NB4 (cell line): ENCODE data around the gene HSF2.

Experiments used
- MAX ChIP-seq: IDR thresholded peaks from 2 replicates; pipeline ENCODE4 v1.6.1; 2011; ENCODE audit warnings: low read depth, low read length
- POLR2A ChIP-seq: IDR thresholded peaks from 2 replicates; pipeline ENCODE4 v1.6.1; 2011; ENCODE audit warnings: mild to moderate bottlenecking; ENCODE audit not compliant: insufficient read length; ENCODE audit errors: extremely low read depth

- TF ChIP-seq POLR2A (no peak), MAX (no peak)
Observed at GRCh38 chr6:122482750-122483080, 83.3 kb downstream of the HSF2 start.
